Panc1 (cell line): Measurements from ENCODE around the gene PHF1.

Experiments used
- SIN3A ChIP-seq: IDR thresholded peaks from 2 replicates; pipeline ENCODE4 v1.6.1; 2012; ENCODE audit warnings: low read depth, mild to moderate bottlenecking, low read length, moderate library complexity, borderline replicate concordance; ENCODE audit not compliant: insufficient read depth
- TF ChIP-seq, protein P1 (sequence below): fragments of 450-650 bp; IDR thresholded peaks from 2 replicates; pipeline ENCODE4 v1.5.1; 2017; ENCODE audit warnings: mild to moderate bottlenecking

DNA sequence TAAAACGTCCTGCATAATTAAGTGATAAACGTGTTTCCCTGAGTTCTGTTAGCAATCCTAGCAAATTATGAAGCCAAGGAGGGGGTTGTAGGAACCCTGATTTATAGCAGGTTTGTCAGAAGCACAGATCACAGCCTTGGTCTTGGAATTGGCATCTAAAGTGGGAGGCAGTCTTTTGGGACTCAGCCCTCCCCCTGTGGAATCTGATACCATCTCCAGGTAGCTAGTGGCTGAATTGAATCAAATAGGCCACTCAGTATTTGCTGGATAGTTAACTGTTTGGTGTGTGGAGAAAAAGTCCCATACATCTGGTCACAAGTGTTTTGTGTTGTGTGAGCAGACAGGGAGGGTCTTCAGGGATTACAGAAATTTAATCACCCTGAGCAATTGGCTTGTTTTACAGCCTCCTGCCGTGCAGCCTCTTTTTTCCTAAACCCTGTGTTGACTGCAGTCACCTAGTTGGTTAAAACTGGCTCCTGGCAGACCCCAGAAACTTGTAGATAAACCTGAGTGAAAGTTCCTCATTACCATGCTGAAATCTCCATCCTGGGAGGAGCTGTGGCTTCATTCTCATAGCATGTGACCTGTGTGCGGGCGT, 38.2 kb upstream of the PHF1 start:
- TF ChIP-seq, protein P1, sequence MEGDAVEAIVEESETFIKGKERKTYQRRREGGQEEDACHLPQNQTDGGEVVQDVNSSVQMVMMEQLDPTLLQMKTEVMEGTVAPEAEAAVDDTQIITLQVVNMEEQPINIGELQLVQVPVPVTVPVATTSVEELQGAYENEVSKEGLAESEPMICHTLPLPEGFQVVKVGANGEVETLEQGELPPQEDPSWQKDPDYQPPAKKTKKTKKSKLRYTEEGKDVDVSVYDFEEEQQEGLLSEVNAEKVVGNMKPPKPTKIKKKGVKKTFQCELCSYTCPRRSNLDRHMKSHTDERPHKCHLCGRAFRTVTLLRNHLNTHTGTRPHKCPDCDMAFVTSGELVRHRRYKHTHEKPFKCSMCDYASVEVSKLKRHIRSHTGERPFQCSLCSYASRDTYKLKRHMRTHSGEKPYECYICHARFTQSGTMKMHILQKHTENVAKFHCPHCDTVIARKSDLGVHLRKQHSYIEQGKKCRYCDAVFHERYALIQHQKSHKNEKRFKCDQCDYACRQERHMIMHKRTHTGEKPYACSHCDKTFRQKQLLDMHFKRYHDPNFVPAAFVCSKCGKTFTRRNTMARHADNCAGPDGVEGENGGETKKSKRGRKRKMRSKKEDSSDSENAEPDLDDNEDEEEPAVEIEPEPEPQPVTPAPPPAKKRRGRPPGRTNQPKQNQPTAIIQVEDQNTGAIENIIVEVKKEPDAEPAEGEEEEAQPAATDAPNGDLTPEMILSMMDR = no peak
- TF ChIP-seq SIN3A = no peak
